NOMO-1 treated with DMSO at 0.1 percent for 48 hours (cell line): Measurements from ENCODE around the gene KLF15.

Experiments used
- DNase-seq: peaks from one replicate; lab custom pipeline; 2025; ENCODE audit not compliant: unreplicated experiment; lab: John Stamatoyannopoulos, UW

The KLF15 gene

DNA sequence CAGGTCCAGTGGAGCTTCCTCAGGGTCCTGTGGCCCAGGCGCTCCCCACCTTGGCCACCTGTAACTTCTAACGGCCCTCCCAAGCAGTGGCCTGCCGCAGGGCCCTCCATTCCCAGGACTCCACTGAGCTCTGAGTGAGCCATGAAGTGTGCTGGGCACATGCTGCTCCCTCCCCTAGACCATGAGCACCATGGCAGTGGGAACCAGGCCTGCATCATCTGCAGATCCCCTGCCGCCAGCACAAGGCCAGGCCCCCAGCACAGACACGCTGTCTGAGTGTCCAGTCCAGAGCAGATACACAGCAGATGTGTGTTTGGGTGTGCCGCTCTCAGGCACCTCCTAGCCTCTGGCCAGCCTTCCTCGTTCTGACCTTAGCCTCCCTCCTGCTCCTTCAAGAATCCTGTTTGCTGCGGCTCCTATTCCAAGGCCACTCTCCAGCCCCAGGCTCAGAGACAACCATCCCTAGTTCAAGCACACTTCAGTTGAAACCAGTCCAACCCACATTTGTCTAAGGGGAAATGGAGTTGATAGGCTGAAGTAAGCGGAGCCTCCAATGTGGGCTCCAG is 7.0 kb upstream of the KLF15 start:
- no peak for DNase-seq

DNA sequence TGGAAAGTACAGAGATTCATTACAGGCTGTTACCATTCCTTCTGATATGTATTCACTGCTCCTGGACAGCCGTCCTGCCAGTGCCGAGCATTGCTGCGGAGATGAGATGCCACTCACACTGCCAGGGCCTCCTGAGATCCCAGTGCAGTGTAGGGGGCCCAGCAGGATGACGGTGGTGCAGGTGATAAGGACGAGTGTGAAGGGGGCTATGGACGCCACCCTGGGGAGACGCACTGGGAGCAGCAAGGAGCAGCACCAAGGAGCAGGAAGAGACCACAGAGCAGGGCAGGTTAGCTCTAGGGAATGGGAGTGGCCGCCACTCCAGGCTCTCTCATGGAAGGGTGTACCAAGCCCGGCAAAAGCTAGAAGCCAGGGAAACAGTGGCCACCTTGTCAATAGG is 4.0 kb upstream of the KLF15 start:
- DNase-seq, result no peak

- no peak for DNase-seq
Observed at GRCh38 chr3:126360714-126361060, 3.5 kb upstream of the KLF15 start.

DNA sequence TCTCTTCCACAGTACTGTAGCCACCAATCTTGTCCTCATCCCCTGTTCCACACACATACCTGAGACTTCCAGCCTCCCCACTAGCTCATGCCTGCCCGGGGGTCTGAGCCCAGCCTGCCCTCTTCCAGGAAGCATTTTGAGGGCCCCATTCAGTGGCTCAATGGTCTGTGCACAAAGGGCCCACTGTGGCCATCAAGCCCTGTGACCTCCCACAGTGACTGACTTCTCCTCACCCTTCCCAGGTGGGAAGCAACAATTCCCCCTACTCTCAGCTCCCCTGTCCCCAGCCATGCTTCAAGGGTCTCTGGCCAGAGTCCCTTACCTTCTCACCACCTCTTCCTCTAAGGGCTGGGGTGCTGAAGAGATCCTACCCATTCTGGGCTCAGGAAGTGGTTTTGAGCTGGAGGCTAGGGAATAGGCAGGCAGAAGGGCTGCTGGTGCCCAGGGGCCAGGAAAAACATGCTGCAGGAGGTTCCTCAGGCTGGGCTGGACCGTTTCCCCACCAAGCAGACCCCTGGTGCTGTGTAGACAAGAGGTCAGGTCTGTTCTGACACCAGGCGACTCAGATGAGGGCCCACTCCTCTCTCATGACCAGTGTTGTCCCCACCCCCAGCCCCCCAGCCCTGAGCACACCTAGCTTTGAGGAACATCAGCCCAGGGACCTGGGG is 3.0 kb upstream of the KLF15 start:
- no peak for DNase-seq

GRCh38 chr3:126358816-126359181 is 1.6 kb upstream of the KLF15 start:
- DNase-seq, result no peak

DNA sequence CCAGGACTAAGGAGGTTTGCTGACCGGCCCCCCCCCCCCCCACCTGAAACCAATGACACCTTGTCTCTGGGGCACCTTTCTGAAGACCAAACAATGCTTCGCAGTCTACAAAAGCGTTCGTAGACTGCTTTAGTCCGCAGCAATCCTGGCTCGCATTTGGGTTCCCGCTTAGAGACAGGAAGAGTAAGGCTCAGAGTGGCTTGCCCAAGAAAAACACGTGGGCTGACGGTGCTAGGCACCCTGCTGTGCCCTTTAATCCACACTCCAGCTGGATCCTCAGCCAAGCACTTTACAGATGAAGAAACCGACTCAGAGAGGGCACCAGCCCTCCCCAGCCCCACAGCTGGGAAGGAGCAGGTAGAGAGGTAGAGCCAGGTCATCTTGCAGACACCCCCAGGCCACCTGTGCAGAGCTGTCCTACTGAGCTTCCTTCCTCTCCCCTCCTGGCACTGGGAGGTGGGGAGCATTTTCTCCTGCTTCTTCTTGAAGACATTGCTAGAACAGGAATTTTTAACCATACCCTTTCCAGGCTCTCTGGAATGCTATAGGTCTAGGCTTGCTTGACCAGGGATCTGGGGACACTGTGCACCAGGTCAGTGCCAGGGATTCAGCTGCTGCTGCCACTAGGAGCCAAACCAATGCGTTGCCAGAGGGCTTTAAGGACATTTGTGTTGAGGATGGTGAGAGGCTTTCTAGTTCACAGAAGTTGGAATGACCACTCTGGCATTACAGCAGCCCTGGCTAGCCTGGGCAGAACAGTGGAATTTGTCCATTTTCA is 1.0 kb upstream of the KLF15 start:
- no peak for DNase-seq

- no peak for DNase-seq
Observed at GRCh38 chr3:126356373-126357264, 589 bp downstream of the KLF15 start.

GRCh38 chr3:126355777-126356372 is 1.3 kb downstream of the KLF15 start:
- no peak for DNase-seq

- DNase-seq, result no peak
Observed at GRCh38 chr3:126355251-126355650, 2.0 kb downstream of the KLF15 start.

GRCh38 chr3:126354776-126355175 is 2.4 kb downstream of the KLF15 start:
- DNase-seq, result no peak

- DNase-seq, result no peak
Observed at GRCh38 chr3:126353694-126354321, 3.4 kb downstream of the KLF15 start.

GRCh38 chr3:126352476-126353454 is 4.4 kb downstream of the KLF15 start:
- no peak for DNase-seq

DNA sequence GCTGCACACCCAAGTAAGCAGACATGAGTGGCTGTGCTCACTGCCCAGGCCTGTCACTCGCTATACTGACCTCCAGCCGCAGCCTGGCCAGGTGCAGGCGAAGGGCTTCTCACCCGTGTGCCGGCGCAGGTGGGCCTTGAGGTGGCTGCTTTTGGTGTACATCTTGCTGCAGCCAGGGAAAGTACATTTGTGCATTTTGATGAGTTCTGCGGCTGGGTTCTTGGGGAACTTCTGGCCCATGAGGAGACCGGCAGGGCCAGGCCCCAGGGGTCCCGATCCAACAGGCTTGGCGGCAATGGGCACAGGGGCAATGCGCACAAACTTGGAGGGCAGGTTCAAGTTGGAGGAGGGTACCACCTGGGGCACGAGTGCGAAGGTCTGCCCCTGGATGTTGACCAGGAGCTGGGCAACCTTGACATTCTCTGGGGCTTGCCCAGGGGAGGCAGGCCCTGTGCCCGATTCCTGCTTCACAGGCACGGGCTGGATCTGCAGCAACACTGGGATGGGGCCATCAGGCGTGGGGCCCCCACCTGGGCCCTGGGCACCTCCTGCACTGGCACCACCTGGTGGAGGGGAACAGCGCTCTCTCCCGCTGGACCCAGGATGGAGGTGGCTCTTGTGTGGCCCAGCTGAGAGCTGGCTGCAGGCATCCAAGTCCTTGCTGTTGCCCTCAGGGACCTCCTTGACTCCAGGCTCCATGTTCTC is 5.3 kb downstream of the KLF15 start:
- no peak for DNase-seq

DNA sequence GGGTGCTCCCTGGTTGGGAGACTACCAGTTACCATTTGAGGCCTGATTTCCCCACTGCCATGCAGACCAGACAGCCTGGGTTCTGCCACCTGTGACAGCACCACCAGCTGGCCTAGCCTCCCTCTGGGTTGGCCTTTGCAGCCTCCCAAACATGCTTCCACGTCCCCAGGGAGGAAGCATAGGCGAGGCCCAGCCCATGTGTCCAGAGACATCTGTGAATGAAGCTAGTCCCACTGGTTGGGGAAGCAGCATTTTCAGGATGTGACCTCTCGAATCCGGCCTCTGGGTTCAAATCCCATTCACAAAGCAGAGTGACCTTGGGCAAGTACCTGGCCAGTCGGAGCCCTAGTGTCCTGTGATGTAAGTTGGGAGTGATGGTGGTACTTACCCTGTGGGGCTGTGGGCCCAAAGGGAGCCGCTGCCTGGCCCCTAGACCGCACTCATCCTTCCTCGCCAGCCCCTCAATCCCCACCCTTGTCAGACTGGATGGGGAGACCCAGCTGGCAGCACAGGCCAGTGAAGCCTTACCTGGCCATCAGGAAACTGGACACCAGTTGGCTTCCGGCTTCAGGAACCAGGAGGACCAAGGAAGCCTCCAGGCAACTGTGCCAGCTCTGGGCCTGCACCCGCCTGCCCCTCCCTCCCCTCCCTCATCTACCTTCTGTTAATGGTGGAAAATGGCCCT is 6.0 kb downstream of the KLF15 start:
- DNase-seq, result no peak

DNA sequence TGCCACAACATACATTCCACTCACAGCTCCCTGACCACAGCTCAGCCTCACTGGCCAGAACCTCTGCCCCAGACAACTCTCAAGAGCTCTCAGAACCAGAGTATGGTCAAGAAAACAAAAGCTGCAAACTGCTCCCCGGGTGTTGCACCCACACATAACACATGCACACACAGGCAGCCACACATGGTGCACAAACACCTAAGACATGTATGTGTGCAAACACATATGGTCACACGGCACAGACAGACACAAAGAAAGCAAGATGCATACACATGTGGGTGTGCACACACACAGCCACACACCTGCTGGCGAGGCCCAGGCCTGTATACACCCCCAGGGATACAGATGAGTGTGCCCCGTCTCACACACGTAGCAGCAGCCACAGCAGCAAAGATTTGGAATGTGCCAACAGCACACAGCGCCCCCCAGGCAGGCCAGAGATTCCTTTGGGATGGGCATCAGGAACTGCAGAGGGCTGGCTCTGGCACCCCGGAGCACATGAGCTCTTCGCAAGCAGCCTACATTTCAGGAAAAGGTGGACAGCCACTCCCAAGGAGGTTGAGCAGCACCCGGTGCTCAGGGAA is 6.6 kb downstream of the KLF15 start:
- DNase-seq, result no peak

DNA sequence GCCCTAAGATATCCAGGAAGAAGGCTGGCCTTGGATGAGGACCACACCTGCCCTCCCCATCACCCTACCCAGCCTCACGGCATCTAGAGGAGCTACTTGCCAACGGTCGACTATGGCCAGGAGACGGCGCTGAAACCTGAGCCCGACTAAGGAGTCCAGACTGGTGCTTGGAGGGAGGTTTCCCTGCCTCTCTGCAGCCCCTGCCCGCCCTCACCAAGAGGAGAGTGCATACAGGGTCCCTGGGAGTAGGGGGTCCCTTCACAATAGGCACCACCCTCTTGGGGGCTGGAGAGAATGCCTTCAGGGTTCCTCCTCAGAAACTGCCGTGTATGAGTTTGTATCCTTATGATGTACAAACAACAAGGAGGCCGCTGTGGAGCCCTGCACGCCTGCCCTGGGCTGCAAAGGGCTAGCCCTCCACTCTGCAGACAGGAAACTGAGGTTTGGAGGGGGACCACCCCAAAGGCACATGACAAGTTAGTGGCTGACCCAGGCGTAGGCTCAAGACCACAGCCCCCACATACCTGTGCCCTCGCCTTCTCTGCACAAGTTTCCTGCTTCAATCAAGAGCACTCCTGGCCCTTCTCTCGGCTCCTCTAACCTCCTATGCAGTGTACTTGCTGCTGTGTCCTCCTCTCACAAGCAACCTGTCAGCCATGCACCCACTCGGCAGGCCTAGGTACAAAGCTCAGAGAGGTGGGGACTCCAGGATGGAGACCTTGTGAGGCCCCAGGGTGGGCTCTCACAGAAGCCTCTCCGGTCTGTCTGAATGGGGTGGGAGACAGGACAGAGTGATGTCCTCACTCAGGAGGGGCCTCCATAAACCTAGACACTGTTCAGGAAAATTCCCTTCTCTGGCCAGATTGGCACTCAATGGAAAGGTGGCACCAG is 7.4 kb downstream of the KLF15 start:
- DNase-seq, result no peak

DNA sequence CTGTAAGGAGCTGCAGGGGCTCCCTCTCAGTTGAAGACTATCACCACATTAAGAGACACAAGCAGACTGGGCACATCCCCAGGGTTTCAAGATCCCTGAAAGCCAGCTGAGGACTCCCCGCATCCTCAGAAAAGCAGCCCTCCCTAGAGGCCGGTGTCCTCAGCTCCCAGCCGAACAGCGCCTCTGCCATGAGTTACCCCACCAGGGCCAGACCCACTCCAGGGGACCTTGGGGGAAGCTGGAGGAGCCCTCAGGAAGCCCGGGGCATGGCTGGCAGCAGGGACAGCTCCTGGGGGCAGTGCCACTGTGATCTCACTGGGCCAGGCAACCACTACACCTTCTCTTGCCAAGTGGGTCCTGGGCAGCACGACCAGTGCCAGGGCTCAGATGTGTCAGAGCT is 8.1 kb downstream of the KLF15 start:
- no peak for DNase-seq
